Measurements from ENCODE around the gene XXYLT1. TPM values are rescaled to one million over a fixed set of nuclear protein-coding genes. Genes with fewer than 3 reads are reported as not detected.

XXYLT1 gene
- polyA plus RNA-seq, 1 donor (not counting 4 experiments of a cell fraction or from before 2014, with no cell fraction given) = 11.1 TPM

- Histone ChIP-seq H3K9ac (ENCODE audit: control insufficient read depth, extremely low read depth, insufficient read depth, low read length) (no peak overlapping the region), H3K9me1 (ENCODE audit: control insufficient read depth, extremely low read depth, insufficient read depth, low read length) (no peaks in the 10 kb centered on the region), H3K4me1 (ENCODE audit: control insufficient read depth, extremely low read depth, insufficient read depth, low read length) (no peaks in the 10 kb centered on the region), H3K4me2 (ENCODE audit: control insufficient read depth, extremely low read depth, insufficient read depth, low read depth, low read length) (no peak overlapping the region), H3K9me3 (ENCODE audit: control insufficient read depth, low read depth, low read length) (no peaks in the 10 kb centered on the region), H2AFZ (ENCODE audit: control insufficient read depth, low read length) (no peak overlapping the region), H3K79me2 (ENCODE audit: control insufficient read depth, insufficient read depth, low read length) (no peaks in the 10 kb centered on the region), H4K20me1 (ENCODE audit: control insufficient read depth, extremely low read depth, insufficient read depth, low read length) (no peaks in the 10 kb centered on the region), H3K4me3 (ENCODE audit: control insufficient read depth in 2 of 3, extremely low read depth in 1 of 3, insufficient read depth in 2 of 3, low read depth in 1 of 3, low read length in 3 of 3) (no peak overlapping the region), H3K36me3 (ENCODE audit: control insufficient read depth in 2 of 2, extremely low read depth in 1 of 2, insufficient read depth in 2 of 2, low read length in 2 of 2) (peaks cover 0 to 3% of the 10 kb centered on the region in 2 experiments), H3K27ac (ENCODE audit: control insufficient read depth, insufficient read depth, low read length) (no peak overlapping the region), H3K27me3 (ENCODE audit: control insufficient read depth, extremely low read depth, insufficient read depth, low read length) (no peaks in the 10 kb centered on the region)
- no peak for TF ChIP-seq EZH2 (IDR thresholded peaks at IDR 0.05; ENCODE audit: low read length)
- TF ChIP-seq CTCF (optimal IDR thresholded peaks at IDR 0.05 in 1 of 3, IDR thresholded peaks at IDR 0.05 in 1 of 3, conservative IDR thresholded peaks at IDR 0.05 in 1 of 3; ENCODE audit: extremely low read depth in 1 of 3, insufficient read depth in 2 of 3, low read length in 3 of 3) = no peak
- DNase-seq (ENCODE audit: low read depth, low spot score) (no peak), FAIRE-seq (no peak)
- dilution Hi-C loops (cut with MboI; ENCODE audit: extremely low pct_ligation_motif_present, low sequenced_read_pairs) = no loop called here
Measured at GRCh38 chr3:195062866-195063540, 208.0 kb downstream of the XXYLT1 start.

GRCh38 chr3:195061756-195062655, 209.0 kb downstream of the XXYLT1 start:
- Histone ChIP-seq H3K4me3 (ENCODE audit: control insufficient read depth in 2 of 3, extremely low read depth in 1 of 3, insufficient read depth in 2 of 3, low read depth in 1 of 3, low read length in 3 of 3) (no peak overlapping the region), H3K27ac (ENCODE audit: control insufficient read depth, insufficient read depth, low read length) (no peak overlapping the region), H2AFZ (ENCODE audit: control insufficient read depth, low read length) (no peak overlapping the region), H3K4me1 (ENCODE audit: control insufficient read depth, extremely low read depth, insufficient read depth, low read length) (no peaks in the 10 kb centered on the region), H3K36me3 (ENCODE audit: control insufficient read depth in 2 of 2, extremely low read depth in 1 of 2, insufficient read depth in 2 of 2, low read length in 2 of 2) (no peaks in the 10 kb centered on the region), H3K4me2 (ENCODE audit: control insufficient read depth, extremely low read depth, insufficient read depth, low read depth, low read length) (no peak overlapping the region), H3K9me1 (ENCODE audit: control insufficient read depth, extremely low read depth, insufficient read depth, low read length) (no peaks in the 10 kb centered on the region), H3K9ac (ENCODE audit: control insufficient read depth, extremely low read depth, insufficient read depth, low read length) (no peak overlapping the region), H3K27me3 (ENCODE audit: control insufficient read depth, extremely low read depth, insufficient read depth, low read length) (no peaks in the 10 kb centered on the region), H4K20me1 (ENCODE audit: control insufficient read depth, extremely low read depth, insufficient read depth, low read length) (no peaks in the 10 kb centered on the region), H3K9me3 (ENCODE audit: control insufficient read depth, low read depth, low read length) (no peaks in the 10 kb centered on the region), H3K79me2 (ENCODE audit: control insufficient read depth, insufficient read depth, low read length) (no peaks in the 10 kb centered on the region)
- dilution Hi-C loops (cut with MboI; ENCODE audit: extremely low pct_ligation_motif_present, low sequenced_read_pairs) = no loop called here
- TF ChIP-seq EZH2 (IDR thresholded peaks at IDR 0.05; ENCODE audit: low read length) (no peak), CTCF (optimal IDR thresholded peaks at IDR 0.05 in 1 of 3, IDR thresholded peaks at IDR 0.05 in 1 of 3, conservative IDR thresholded peaks at IDR 0.05 in 1 of 3; ENCODE audit: extremely low read depth in 1 of 3, insufficient read depth in 2 of 3, low read length in 3 of 3) (no peak)
- no peak for DNase-seq (ENCODE audit: low read depth, low spot score)
- FAIRE-seq = no peak
